H1 (cell line): ENCODE data around the gene MDM4.

Source experiments
- BACH1 ChIP-seq: IDR thresholded peaks from 2 replicates; pipeline ENCODE4 v1.6.1; 2012; ENCODE audit warnings: low read length, improper control_type of control experiment
- CHD2 ChIP-seq: IDR thresholded peaks from 2 replicates; pipeline ENCODE4 v1.6.1; 2012; ENCODE audit warnings: low read length, improper control_type of control experiment
- EZH2 ChIP-seq: fragments of 200-600 bp; sonication (generic); IDR thresholded peaks from 2 replicates; pipeline ENCODE4 v1.7.1; 2012; ENCODE audit warnings: low read depth, mild to moderate bottlenecking, moderate library complexity, low read length, inconsistent platforms; ENCODE audit not compliant: severe bottlenecking
- POLR2A ChIP-seq, 2 experiments: IDR thresholded peaks; 1 replicate in 1 of 2; 2 replicates in 1 of 2; pipeline ENCODE4 v1.6.1; 2011; ENCODE audit warnings: low read depth in 2 of 2, low read length in 2 of 2, mild to moderate bottlenecking in 2 of 2; ENCODE audit errors: control extremely low read depth in 1 of 2
- RNF2 ChIP-seq: fragments of 200-900, 300-1000 bp; sonication (generic); IDR thresholded peaks from 2 replicates; pipeline ENCODE4 v1.7.1; 2016; ENCODE audit warnings: borderline replicate concordance, low read depth, mild to moderate bottlenecking, antibody characterized with exemption, low read length; ENCODE audit not compliant: poor library complexity, severe bottlenecking; ENCODE audit errors: missing control alignments

DNA sequence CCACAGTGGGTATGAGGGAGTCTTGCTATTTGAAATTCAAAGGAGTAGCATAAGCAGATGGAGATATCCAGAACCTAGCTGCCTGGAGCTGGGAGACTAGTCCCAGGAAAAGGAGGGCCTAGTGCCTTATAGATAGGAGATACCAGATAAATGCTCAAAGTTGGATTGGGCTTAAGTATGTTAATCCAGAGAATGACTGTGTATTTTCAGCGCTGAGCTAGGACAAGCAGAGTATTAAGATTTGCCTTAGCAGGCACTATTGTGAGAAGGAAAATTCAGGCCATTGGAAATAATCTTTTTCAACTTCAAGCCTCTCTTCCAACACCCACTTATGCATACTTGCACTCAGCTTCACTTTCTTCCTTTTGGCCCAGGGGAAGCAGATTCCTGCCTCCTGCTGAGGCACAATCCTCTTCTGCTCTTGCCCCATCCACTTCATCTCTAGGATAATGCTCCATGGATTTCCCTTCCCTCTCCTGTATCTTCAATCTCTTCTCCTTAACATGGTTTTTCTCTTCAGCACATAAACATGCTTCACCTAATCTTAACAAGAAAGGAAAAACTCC lies 42.7 kb upstream of the MDM4 start:
- no peak for TF ChIP-seq CHD2
- TF ChIP-seq BACH1: no peak
- TF ChIP-seq POLR2A (IDR thresholded peaks at IDR 0.05; ENCODE audit: control extremely low read depth in 1 of 2, low read depth in 2 of 2, low read length in 2 of 2): no peak
- TF ChIP-seq EZH2: no peak
- no peak for TF ChIP-seq RNF2
